WTC11 (cell line): ENCODE data around the gene ZNF341. TPM values are rescaled to one million over a fixed set of nuclear protein-coding genes. Genes with fewer than 3 reads are reported as not detected.

Experiments
- ATAC-seq: fragments of 200-7000 bp; cut with Tn5 transposase; 2 replicates; pipeline ENCODE4 v1.10.0; 2021; ENCODE audit warnings: mild to moderate bottlenecking, moderate library complexity
- CTCF ChIA-PET: fragments of 300-600 bp; sonication (Branson Sonifier 250); formaldehyde crosslinking; loops from one replicate; lab custom pipeline; 2021; ENCODE audit warnings: antibody characterized with exemption; lab: Charles Lee
- POLR2A ChIA-PET: fragments of 350-600 bp; sonication (Branson Sonifier 250); formaldehyde crosslinking; loops from one replicate; lab custom pipeline; 2021; ENCODE audit warnings: antibody characterized with exemption; lab: Charles Lee
- DNase-seq: peaks from one replicate; pipeline ENCODE4 v3.0.0; 2021; ENCODE audit warnings: low spot score
- H3K27ac Mint-ChIP-seq: 2 replicates; pipeline ENCODE4 v1.8.0; 2021; ENCODE audit warnings: mixed read lengths
- H3K27me3 Mint-ChIP-seq: 2 replicates; pipeline ENCODE4 v1.8.0; 2021; ENCODE audit warnings: low read depth, mild to moderate bottlenecking, moderate library complexity, mixed read lengths
- H3K36me3 Mint-ChIP-seq: 2 replicates; pipeline ENCODE4 v1.8.0; 2021; ENCODE audit warnings: mixed read lengths
- H3K4me1 Mint-ChIP-seq: 2 replicates; pipeline ENCODE4 v1.8.0; 2022; ENCODE audit warnings: mixed read lengths
- H3K4me3 Mint-ChIP-seq: 2 replicates; pipeline ENCODE4 v1.8.0; 2021; ENCODE audit warnings: mild to moderate bottlenecking, moderate library complexity, mixed read lengths
- H3K9me3 Mint-ChIP-seq: 2 replicates; pipeline ENCODE4 v1.8.0; 2021; ENCODE audit warnings: mixed read lengths
- FOXK1 ChIP-seq: sonication (generic); formaldehyde crosslinking; IDR thresholded peaks from 2 replicates; pipeline ENCODE4 v1.8.0; 2022; ENCODE audit warnings: mild to moderate bottlenecking, moderate library complexity, missing genetic modification reagents
- JAZF1 ChIP-seq: fragments of 250-450 bp; sonication (Bioruptor Pico); IDR thresholded peaks from 2 replicates; pipeline ENCODE4 v1.9.0; 2021; ENCODE audit warnings: moderate library complexity, mild to moderate bottlenecking, inconsistent platforms
- MLX ChIP-seq: sonication (generic); formaldehyde crosslinking; IDR thresholded peaks from 2 replicates; pipeline ENCODE4 v1.8.1; 2023; ENCODE audit warnings: mild to moderate bottlenecking, missing genetic modification reagents, moderate library complexity
- MYBL2 ChIP-seq: sonication (generic); formaldehyde crosslinking; IDR thresholded peaks from 2 replicates; pipeline ENCODE4 v1.8.1; 2023; ENCODE audit warnings: mild to moderate bottlenecking, moderate library complexity, missing genetic modification reagents
- NR2C2 ChIP-seq: sonication (generic); formaldehyde crosslinking; IDR thresholded peaks from 2 replicates; pipeline ENCODE4 v1.8.0; 2022; ENCODE audit warnings: mild to moderate bottlenecking, missing genetic modification reagents
- PRRX2 ChIP-seq: fragments of 250-450 bp; sonication (Bioruptor Pico); IDR thresholded peaks from 2 replicates; pipeline ENCODE4 v1.8.0; 2021; ENCODE audit warnings: mild to moderate bottlenecking
- SMAD4 ChIP-seq: sonication (generic); formaldehyde crosslinking; IDR thresholded peaks from 2 replicates; pipeline ENCODE4 v1.8.0; 2022; ENCODE audit warnings: mild to moderate bottlenecking, missing genetic modification reagents
- STAT6 ChIP-seq: sonication (generic); formaldehyde crosslinking; conservative IDR thresholded peaks from 2 replicates; pipeline ENCODE4 v1.8.1; 2023; ENCODE audit warnings: mild to moderate bottlenecking, low read depth, missing genetic modification reagents, moderate library complexity
- USF2 ChIP-seq: sonication (generic); formaldehyde crosslinking; IDR thresholded peaks from 2 replicates; pipeline ENCODE4 v1.8.1; 2023; ENCODE audit warnings: mild to moderate bottlenecking, missing genetic modification reagents, moderate library complexity
- ZBTB43 ChIP-seq: sonication (generic); formaldehyde crosslinking; IDR thresholded peaks from 2 replicates; pipeline ENCODE4 v1.8.1; 2023; ENCODE audit warnings: mild to moderate bottlenecking, missing genetic modification reagents
- total RNA-seq: library from RNA; stranded (reverse); gene quantifications from 3 replicates; pipeline ENCODE4 v1.2.3, GENCODE V29; 2021
- TF ChIP-seq, protein P1 (sequence below): sonication (generic); formaldehyde crosslinking; IDR thresholded peaks from 2 replicates; pipeline ENCODE4 v1.8.1; 2023; ENCODE audit warnings: mild to moderate bottlenecking, missing genetic modification reagents, borderline replicate concordance
- TF ChIP-seq, protein P2 (sequence below): sonication (generic); formaldehyde crosslinking; conservative IDR thresholded peaks from 2 replicates; pipeline ENCODE4 v1.8.1; 2022; ENCODE audit warnings: mild to moderate bottlenecking, missing genetic modification reagents
- TF ChIP-seq, protein P3 (sequence below): fragments of 250-450 bp; sonication (Bioruptor Pico); conservative IDR thresholded peaks from 2 replicates; pipeline ENCODE4 v1.9.0; 2021; ENCODE audit warnings: mild to moderate bottlenecking
- TF ChIP-seq, protein P4 (sequence below): fragments of 250-450 bp; sonication (Bioruptor Pico); IDR thresholded peaks from 2 replicates; pipeline ENCODE4 v1.9.0; 2021; ENCODE audit warnings: mild to moderate bottlenecking

Gene ZNF341
- total RNA-seq, 1 experiment from 2014 or later = 9.6 TPM

GRCh38 chr20:33781133-33781532 is 49.3 kb downstream of the ZNF341 start:
- ChIA-PET POLR2A (interaction anchor here (0.6 kb wide), 1 partner anchor 37 kb away, joined by 5 read pairs; no protein-coding TSS in a partner anchor), CTCF (interaction anchor here (0.6 kb wide), 1 partner anchor 482 kb away, joined by 3 read pairs; no protein-coding TSS in a partner anchor)
- ATAC-seq (no peak), DNase-seq (no peak)
- H3K9me3 Mint-ChIP-seq = no peaks in the 10 kb centered on the region
- TF ChIP-seq FOXK1 (CRISPR knock-in tag) = no peak
- TF ChIP-seq ZBTB43 = no peak
- no peak for TF ChIP-seq MYBL2
- no peak overlapping the region; the same call in 1 of the 2 replicates for H3K27ac Mint-ChIP-seq
- H3K27me3 Mint-ChIP-seq = no peaks in the 10 kb centered on the region
- H3K4me1 Mint-ChIP-seq = 0 out of 2 replicates have a peak, but pooled peaks cover 4% of the 10 kb centered on the region
- H3K36me3 Mint-ChIP-seq = peaks cover 3% of the 10 kb centered on the region; the same call in 1 of the 2 replicates
- H3K4me3 Mint-ChIP-seq = no peak overlapping the region

- TF ChIP-seq, protein P1, sequence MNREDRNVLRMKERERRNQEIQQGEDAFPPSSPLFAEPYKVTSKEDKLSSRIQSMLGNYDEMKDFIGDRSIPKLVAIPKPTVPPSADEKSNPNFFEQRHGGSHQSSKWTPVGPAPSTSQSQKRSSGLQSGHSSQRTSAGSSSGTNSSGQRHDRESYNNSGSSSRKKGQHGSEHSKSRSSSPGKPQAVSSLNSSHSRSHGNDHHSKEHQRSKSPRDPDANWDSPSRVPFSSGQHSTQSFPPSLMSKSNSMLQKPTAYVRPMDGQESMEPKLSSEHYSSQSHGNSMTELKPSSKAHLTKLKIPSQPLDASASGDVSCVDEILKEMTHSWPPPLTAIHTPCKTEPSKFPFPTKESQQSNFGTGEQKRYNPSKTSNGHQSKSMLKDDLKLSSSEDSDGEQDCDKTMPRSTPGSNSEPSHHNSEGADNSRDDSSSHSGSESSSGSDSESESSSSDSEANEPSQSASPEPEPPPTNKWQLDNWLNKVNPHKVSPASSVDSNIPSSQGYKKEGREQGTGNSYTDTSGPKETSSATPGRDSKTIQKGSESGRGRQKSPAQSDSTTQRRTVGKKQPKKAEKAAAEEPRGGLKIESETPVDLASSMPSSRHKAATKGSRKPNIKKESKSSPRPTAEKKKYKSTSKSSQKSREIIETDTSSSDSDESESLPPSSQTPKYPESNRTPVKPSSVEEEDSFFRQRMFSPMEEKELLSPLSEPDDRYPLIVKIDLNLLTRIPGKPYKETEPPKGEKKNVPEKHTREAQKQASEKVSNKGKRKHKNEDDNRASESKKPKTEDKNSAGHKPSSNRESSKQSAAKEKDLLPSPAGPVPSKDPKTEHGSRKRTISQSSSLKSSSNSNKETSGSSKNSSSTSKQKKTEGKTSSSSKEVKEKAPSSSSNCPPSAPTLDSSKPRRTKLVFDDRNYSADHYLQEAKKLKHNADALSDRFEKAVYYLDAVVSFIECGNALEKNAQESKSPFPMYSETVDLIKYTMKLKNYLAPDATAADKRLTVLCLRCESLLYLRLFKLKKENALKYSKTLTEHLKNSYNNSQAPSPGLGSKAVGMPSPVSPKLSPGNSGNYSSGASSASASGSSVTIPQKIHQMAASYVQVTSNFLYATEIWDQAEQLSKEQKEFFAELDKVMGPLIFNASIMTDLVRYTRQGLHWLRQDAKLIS (CRISPR knock-in tag) = no peak
- TF ChIP-seq PRRX2 = no peak
- ATAC-seq (no peak), DNase-seq (no peak)
- Mint-ChIP-seq H3K27ac (no peak overlapping the region), H3K27me3 (no peaks in the 10 kb centered on the region), H3K9me3 (no peaks in the 10 kb centered on the region), H3K36me3 (peaks cover 3% of the 10 kb centered on the region; the same call in 1 of the 2 replicates), H3K4me1 (0 out of 2 replicates have a peak, but pooled peaks cover 4% of the 10 kb centered on the region), H3K4me3 (no peak overlapping the region)
- CTCF ChIA-PET = no interaction called here
- POLR2A ChIA-PET = no interaction called here
Measured at GRCh38 chr20:33781945-33782344, 50.1 kb downstream of the ZNF341 start.

- CTCF ChIA-PET = interaction anchor here (0.9 kb wide), 1 partner anchor 9 kb away, joined by 3 read pairs; no protein-coding TSS in a partner anchor
- H3K27ac Mint-ChIP-seq = peak overlapping the region; percentile 27; the same call in 1 of the 2 replicates
- POLR2A ChIA-PET = no interaction called here
- TF ChIP-seq USF2 (CRISPR knock-in tag) = no peak
- TF ChIP-seq MLX (CRISPR knock-in tag) = no peak
- TF ChIP-seq, protein P2, sequence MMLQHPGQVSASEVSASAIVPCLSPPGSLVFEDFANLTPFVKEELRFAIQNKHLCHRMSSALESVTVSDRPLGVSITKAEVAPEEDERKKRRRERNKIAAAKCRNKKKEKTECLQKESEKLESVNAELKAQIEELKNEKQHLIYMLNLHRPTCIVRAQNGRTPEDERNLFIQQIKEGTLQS (CRISPR knock-in tag) = no peak
- TF ChIP-seq, protein P3, sequence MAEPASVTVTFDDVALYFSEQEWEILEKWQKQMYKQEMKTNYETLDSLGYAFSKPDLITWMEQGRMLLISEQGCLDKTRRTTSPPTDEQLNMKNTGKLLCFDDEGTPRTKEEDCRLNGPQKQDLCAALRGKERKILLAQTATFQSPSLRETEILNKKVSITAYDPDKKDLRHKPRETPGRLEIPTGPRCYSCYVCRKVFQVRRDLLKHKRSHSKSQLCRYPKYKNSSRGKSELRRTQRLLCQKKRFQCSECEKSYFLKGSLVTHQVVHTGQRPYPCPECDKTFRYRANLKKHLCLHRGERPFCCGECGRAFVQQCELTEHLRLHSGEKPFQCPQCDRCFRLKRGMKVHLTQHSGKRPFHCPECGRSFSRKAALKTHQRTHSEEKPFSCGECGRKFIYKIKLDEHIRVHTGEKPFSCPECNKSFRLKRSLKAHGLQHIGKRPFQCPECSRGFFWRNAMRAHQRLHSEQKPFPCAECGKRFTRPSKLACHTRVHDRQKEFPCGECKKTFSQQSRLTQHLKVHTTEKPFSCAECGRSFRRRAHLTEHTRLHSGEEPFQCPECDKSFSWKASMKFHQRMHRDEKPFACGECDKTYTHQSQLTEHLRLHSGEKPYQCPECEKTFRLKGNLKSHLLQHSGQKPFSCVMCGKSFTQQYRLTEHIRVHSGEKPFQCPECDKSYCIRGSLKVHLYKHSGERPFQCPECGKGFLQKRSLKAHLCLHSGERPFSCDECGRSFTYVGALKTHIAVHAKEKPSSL (CRISPR knock-in tag) = no peak
- TF ChIP-seq SMAD4 (CRISPR knock-in tag) = no peak
- TF ChIP-seq JAZF1 = no peak
- TF ChIP-seq, protein P4, sequence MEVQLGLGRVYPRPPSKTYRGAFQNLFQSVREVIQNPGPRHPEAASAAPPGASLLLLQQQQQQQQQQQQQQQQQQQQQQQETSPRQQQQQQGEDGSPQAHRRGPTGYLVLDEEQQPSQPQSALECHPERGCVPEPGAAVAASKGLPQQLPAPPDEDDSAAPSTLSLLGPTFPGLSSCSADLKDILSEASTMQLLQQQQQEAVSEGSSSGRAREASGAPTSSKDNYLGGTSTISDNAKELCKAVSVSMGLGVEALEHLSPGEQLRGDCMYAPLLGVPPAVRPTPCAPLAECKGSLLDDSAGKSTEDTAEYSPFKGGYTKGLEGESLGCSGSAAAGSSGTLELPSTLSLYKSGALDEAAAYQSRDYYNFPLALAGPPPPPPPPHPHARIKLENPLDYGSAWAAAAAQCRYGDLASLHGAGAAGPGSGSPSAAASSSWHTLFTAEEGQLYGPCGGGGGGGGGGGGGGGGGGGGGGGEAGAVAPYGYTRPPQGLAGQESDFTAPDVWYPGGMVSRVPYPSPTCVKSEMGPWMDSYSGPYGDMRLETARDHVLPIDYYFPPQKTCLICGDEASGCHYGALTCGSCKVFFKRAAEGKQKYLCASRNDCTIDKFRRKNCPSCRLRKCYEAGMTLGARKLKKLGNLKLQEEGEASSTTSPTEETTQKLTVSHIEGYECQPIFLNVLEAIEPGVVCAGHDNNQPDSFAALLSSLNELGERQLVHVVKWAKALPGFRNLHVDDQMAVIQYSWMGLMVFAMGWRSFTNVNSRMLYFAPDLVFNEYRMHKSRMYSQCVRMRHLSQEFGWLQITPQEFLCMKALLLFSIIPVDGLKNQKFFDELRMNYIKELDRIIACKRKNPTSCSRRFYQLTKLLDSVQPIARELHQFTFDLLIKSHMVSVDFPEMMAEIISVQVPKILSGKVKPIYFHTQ = no peak
- TF ChIP-seq STAT6 (CRISPR knock-in tag) = no peak
- no peak for TF ChIP-seq NR2C2 (CRISPR knock-in tag)
Measured at GRCh38 chr20:33783256-33783655, 51.5 kb downstream of the ZNF341 start.

More at GRCh38 chr20:33783256-33783655, 51.5 kb downstream of the ZNF341 start:
- Mint-ChIP-seq H3K4me1 (0 out of 2 replicates have a peak, but pooled peaks cover 4% of the 10 kb centered on the region), H3K4me3 (no peak overlapping the region), H3K27me3 (no peaks in the 10 kb centered on the region), H3K36me3 (peaks cover 3% of the 10 kb centered on the region; the same call in 1 of the 2 replicates), H3K9me3 (no peaks in the 10 kb centered on the region)
- ATAC-seq (no peak), DNase-seq (no peak)
